HepG2 (cell line): ENCODE data around the gene ZBTB7B. TPM values are rescaled to one million over a fixed set of nuclear protein-coding genes. Genes with fewer than 3 reads are reported as not detected.

Experiments
- CCAR2 ChIP-seq: fragments of 200-400 bp; formaldehyde crosslinking; optimal IDR thresholded peaks from 2 replicates; pipeline ENCODE3; 2018; ENCODE audit warnings: low read depth, mild to moderate bottlenecking, low read length, moderate library complexity
- GRHL1 ChIP-seq: sonication (generic); formaldehyde crosslinking; conservative IDR thresholded peaks from 2 replicates; pipeline ENCODE4 v1.8.0; 2022; ENCODE audit warnings: missing genetic modification reagents
- HIC2 ChIP-seq: sonication (generic); formaldehyde crosslinking; IDR thresholded peaks from 2 replicates; pipeline ENCODE4 v1.9.0; 2022; ENCODE audit warnings: low read depth, missing genetic modification reagents
- MAFK ChIP-seq, 2 experiments: IDR thresholded peaks in 1 of 2; conservative IDR thresholded peaks in 1 of 2; 2 replicates each; pipeline ENCODE4 v1.6.1; 2011; ENCODE audit warnings: improper control_type of control experiment in 2 of 2, low read length in 2 of 2
- MEIS2 ChIP-seq: sonication (generic); formaldehyde crosslinking; IDR thresholded peaks from 2 replicates; pipeline ENCODE4 v1.9.0; 2021; ENCODE audit warnings: mild to moderate bottlenecking, missing genetic modification reagents
- NFYC ChIP-seq: IDR thresholded peaks from 2 replicates; pipeline ENCODE4 v1.6.1; 2016; ENCODE audit warnings: missing genetic modification reagents, missing compliant biosample characterization
- RBAK ChIP-seq: sonication (generic); formaldehyde crosslinking; IDR thresholded peaks from 2 replicates; pipeline ENCODE4 v1.5.1; 2020; ENCODE audit warnings: mild to moderate bottlenecking, missing genetic modification reagents
- SKIL ChIP-seq: sonication (generic); formaldehyde crosslinking; IDR thresholded peaks from 2 replicates; pipeline ENCODE4 v1.8.0; 2022; ENCODE audit warnings: missing genetic modification reagents, mild to moderate bottlenecking, moderate library complexity, borderline replicate concordance
- SMARCC2 ChIP-seq: fragments of 450-650 bp; IDR thresholded peaks from 2 replicates; pipeline ENCODE4 v1.6.1; 2017; ENCODE audit warnings: antibody characterized with exemption, mild to moderate bottlenecking
- THAP7 ChIP-seq: sonication (generic); formaldehyde crosslinking; IDR thresholded peaks from 2 replicates; pipeline ENCODE4 v1.8.1; 2023; ENCODE audit warnings: mild to moderate bottlenecking, missing genetic modification reagents
- U2AF1 ChIP-seq: fragments of 200-400 bp; formaldehyde crosslinking; optimal IDR thresholded peaks from 2 replicates; pipeline ENCODE3; 2017; ENCODE audit warnings: mild to moderate bottlenecking, low read depth, low read length
- ZFAT ChIP-seq: sonication (generic); formaldehyde crosslinking; conservative IDR thresholded peaks from 2 replicates; pipeline ENCODE4 v1.8.1; 2023; ENCODE audit warnings: missing genetic modification reagents, inconsistent platforms
- ZFX ChIP-seq: sonication (generic); formaldehyde crosslinking; IDR thresholded peaks from 2 replicates; pipeline ENCODE4 v1.4.0; 2020; ENCODE audit warnings: mild to moderate bottlenecking, low read depth, missing genetic modification reagents, moderate library complexity
- ZNF18 ChIP-seq: sonication (generic); formaldehyde crosslinking; IDR thresholded peaks from 2 replicates; pipeline ENCODE4 v1.8.0; 2022; ENCODE audit warnings: mild to moderate bottlenecking, missing genetic modification reagents; ENCODE audit not compliant: insufficient replicate concordance
- ZNF235 ChIP-seq: sonication (generic); formaldehyde crosslinking; IDR thresholded peaks from 2 replicates; pipeline ENCODE4 v1.8.1; 2023; ENCODE audit warnings: mild to moderate bottlenecking, missing genetic modification reagents, borderline replicate concordance
- ZNF280B ChIP-seq: sonication (generic); formaldehyde crosslinking; IDR thresholded peaks from 2 replicates; pipeline ENCODE4 v1.5.0; 2020; ENCODE audit warnings: missing genetic modification reagents, mild to moderate bottlenecking, borderline replicate concordance
- polyA plus RNA-seq, 8 experiments: library from polyadenylated mRNA; depleted of rRNA in 3 of 8; stranded (reverse) in 7 of 8; unstranded in 1 of 8; fragments of >200 nt; fragmentation: Illumina TruSeq in 4 of 8; extraction: Trizol in 4 of 8; gene quantifications; 2 replicates each; pipeline versions ENCODE4 v1.2.1 to v1.2.3, GENCODE V29; 2011 to 2016; ENCODE audit warnings: low read depth in 4 of 8, missing spikeins in 1 of 8, mixed read lengths in 1 of 8; ENCODE audit not compliant: insufficient read depth in 1 of 8
- total RNA-seq, 5 experiments: library from RNA; depleted of rRNA; stranded (reverse); fragments of >200 nt; fragmentation: Illumina TruSeq; extraction: Trizol; gene quantifications; 2 replicates each; pipeline ENCODE4 v1.2.3, GENCODE V29; 2016; ENCODE audit warnings: low read depth in 1 of 5

ZBTB7B gene
- total and polyA plus RNA-seq, 2 of the 13 experiments (the other 11 are each of a cell fraction or from before 2014, with no cell fraction given), result 15.5 to 17.5 TPM

GRCh38 chr1:155017041-155017945 is 14.7 kb downstream of the ZBTB7B start (continued):
- no peak for TF ChIP-seq ZFAT (CRISPR knock-in tag)
- peak; percentile 74 for TF ChIP-seq ZFX
- TF ChIP-seq ZNF280B (CRISPR knock-in tag), result no peak
- peak; percentile 74; the same call in 1 of the 2 replicates for TF ChIP-seq MEIS2
- TF ChIP-seq NFYC (CRISPR knock-in tag), result peak; percentile 49
- peak; percentile 75 for TF ChIP-seq SKIL (CRISPR knock-in tag)
- TF ChIP-seq MAFK (conservative IDR thresholded peaks at IDR 0.05 in 1 of 2, IDR thresholded peaks at IDR 0.05 in 1 of 2; ENCODE audit: low read length in 2 of 2), result no peak
- TF ChIP-seq ZNF235, result peak; percentile 86; the same call in 1 of the 2 replicates
- no peak for TF ChIP-seq U2AF1
- no peak for TF ChIP-seq RBAK
- no peak for TF ChIP-seq CCAR2
- TF ChIP-seq SMARCC2, result no peak
- TF ChIP-seq GRHL1 (CRISPR knock-in tag), result no peak
- no peak; the same call in 1 of the 2 replicates for TF ChIP-seq THAP7 (CRISPR knock-in tag)
- no peak for TF ChIP-seq ZNF18 (CRISPR knock-in tag)
- TF ChIP-seq HIC2 (CRISPR knock-in tag), result peak; percentile 97
